Eye (tissue), 1 donor: Measurements from ENCODE around the gene TNIK.

Experiments
- DNase-seq: peaks from one replicate; pipeline ENCODE4 v3.0.0-alpha.2; 2015

Gene TNIK

GRCh38 chr3:171356251-171356650, 104.0 kb downstream of the TNIK start:
- DNase-seq, result no peak

GRCh38 chr3:171354706-171355582, 105.3 kb downstream of the TNIK start:
- DNase-seq, result no peak

- DNase-seq, result no peak
These were observed 106.0 kb downstream of the TNIK start for GRCh38 chr3:171354049-171354705.

GRCh38 chr3:171353423-171353822, 106.8 kb downstream of the TNIK start:
- DNase-seq, result no peak

- DNase-seq, result no peak
These were observed 107.7 kb downstream of the TNIK start for GRCh38 chr3:171352387-171352935.

GRCh38 chr3:171351676-171352075, 108.5 kb downstream of the TNIK start:
- DNase-seq, result no peak

GRCh38 chr3:171350364-171350763, 109.8 kb downstream of the TNIK start:
- no peak for DNase-seq

- DNase-seq, result peak; percentile 36
These were observed 110.8 kb downstream of the TNIK start for GRCh38 chr3:171349392-171349791.

- peak; percentile 49 for DNase-seq
These were observed 112.1 kb downstream of the TNIK start for GRCh38 chr3:171348121-171348520.

GRCh38 chr3:171347301-171348039, 112.7 kb downstream of the TNIK start:
- DNase-seq, result no peak

GRCh38 chr3:171346582-171347300, 113.5 kb downstream of the TNIK start:
- DNase-seq, result no peak

- no peak for DNase-seq
These were observed 114.2 kb downstream of the TNIK start for GRCh38 chr3:171346019-171346418.

- no peak for DNase-seq
These were observed 114.9 kb downstream of the TNIK start for GRCh38 chr3:171345107-171345843.

- no peak for DNase-seq
These were observed 116.5 kb downstream of the TNIK start for GRCh38 chr3:171343693-171344092.

GRCh38 chr3:171342783-171343420, 117.3 kb downstream of the TNIK start:
- no peak for DNase-seq

- no peak for DNase-seq
These were observed 118.0 kb downstream of the TNIK start for GRCh38 chr3:171342200-171342599.

GRCh38 chr3:171340434-171340833, 119.8 kb downstream of the TNIK start:
- DNase-seq, result no peak

- no peak for DNase-seq
These were observed 120.6 kb downstream of the TNIK start for GRCh38 chr3:171339598-171339997.

GRCh38 chr3:171336406-171336805, 123.8 kb downstream of the TNIK start:
- no peak for DNase-seq

- no peak for DNase-seq
These were observed 124.6 kb downstream of the TNIK start for GRCh38 chr3:171335559-171335958.

GRCh38 chr3:171334465-171334811, 125.8 kb downstream of the TNIK start:
- no peak for DNase-seq
